ENCODE data around the gene TMEM145. TPM values are rescaled to one million over a fixed set of nuclear protein-coding genes. Genes with fewer than 3 reads are reported as not detected.

The TMEM145 gene
- total RNA-seq, 4 donors from 2014 or later, result 0.87 TPM; not detected in 3

DNA sequence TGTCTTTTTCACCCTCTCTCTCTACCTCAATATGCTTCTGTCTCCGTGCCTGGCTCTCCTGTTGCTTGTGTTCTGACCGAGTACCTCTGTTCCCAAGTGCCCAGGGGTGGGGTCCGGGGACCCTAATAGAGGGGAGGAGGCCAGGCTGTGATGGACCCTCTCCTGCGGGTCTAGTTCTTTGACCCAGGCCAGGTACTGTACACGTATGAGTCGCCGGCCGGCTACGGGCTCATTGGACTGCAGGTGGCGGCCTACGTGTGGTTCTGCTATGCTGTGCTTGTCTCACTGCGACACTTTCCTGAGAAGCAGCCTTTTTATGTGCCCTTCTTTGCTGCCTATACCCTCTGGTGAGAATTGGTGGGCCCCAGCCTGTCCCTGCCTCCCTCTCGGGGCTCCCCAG lies 4.4 kb downstream of the TMEM145 start:
- no peak for DNase-seq
- H3K27ac ChIP-seq, result no peak overlapping the region
- no peaks in the 10 kb centered on the region for H3K36me3 ChIP-seq
- intact Hi-C loops (cut with DNase I; ENCODE audit: low total_unique reads) (no loop called here), in situ Hi-C loops (cut with MboI; ENCODE audit: low sequenced_read_pairs in 4 of 4) (loop anchor here in 1 of 4 donors (25.0 kb wide), 1 partner anchor 180 kb away; the partner anchor contains the start of gene POU2F2)
- no peaks in the 10 kb centered on the region for H3K9me3 ChIP-seq
- no peak for ATAC-seq
- TF ChIP-seq, protein P1, sequence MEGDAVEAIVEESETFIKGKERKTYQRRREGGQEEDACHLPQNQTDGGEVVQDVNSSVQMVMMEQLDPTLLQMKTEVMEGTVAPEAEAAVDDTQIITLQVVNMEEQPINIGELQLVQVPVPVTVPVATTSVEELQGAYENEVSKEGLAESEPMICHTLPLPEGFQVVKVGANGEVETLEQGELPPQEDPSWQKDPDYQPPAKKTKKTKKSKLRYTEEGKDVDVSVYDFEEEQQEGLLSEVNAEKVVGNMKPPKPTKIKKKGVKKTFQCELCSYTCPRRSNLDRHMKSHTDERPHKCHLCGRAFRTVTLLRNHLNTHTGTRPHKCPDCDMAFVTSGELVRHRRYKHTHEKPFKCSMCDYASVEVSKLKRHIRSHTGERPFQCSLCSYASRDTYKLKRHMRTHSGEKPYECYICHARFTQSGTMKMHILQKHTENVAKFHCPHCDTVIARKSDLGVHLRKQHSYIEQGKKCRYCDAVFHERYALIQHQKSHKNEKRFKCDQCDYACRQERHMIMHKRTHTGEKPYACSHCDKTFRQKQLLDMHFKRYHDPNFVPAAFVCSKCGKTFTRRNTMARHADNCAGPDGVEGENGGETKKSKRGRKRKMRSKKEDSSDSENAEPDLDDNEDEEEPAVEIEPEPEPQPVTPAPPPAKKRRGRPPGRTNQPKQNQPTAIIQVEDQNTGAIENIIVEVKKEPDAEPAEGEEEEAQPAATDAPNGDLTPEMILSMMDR (IDR thresholded peaks at IDR 0.05 in 4 of 5, conservative IDR thresholded peaks at IDR 0.05 in 1 of 5), result no peak
- H3K4me3 ChIP-seq, result no peak overlapping the region
- H3K4me1 ChIP-seq, result peaks cover 3 to 7% of the 10 kb centered on the region in 2 donors
- H3K27me3 ChIP-seq, result peaks cover 6 to 10% (median 9%) of the 10 kb centered on the region in 3 donors

DNA sequence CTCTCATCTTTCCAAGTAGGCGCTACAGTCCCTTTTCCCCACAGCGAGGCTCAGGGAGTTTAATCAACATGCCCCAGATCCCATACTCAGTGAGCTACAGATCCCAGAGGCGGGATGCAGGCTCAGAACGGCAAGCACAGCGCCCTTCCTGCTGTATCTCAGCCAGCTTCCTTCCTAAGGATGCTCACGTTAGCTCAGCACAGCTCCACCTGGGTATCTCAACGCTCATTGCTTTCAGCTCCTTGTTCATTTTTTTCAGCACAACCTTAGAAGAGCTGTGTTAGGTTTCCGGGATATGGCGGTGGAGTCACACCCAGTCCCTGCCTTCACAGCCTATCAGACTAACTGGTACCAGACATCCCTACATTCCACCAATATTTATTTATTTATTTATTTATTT lies 9.2 kb downstream of the TMEM145 start:
- Histone ChIP-seq H3K36me3 (no peaks in the 10 kb centered on the region), H3K27ac (no peak overlapping the region), H3K4me3 (no peak overlapping the region), H3K4me1 (peaks cover 18 to 21% of the 10 kb centered on the region in 2 donors), H3K27me3 (peaks cover 14 to 20% (median 18%) of the 10 kb centered on the region in 3 donors), H3K9me3 (no peaks in the 10 kb centered on the region)
- in situ Hi-C loops (cut with MboI; ENCODE audit: low sequenced_read_pairs in 4 of 4) (loop anchor here in 1 of 4 donors (10.0 to 25.0 kb wide), 2 partner anchors 78 to 185 kb away; partner anchors contain the start of genes GSK3A and POU2F2), intact Hi-C loops (cut with DNase I; ENCODE audit: low total_unique reads) (loop anchor here (10.0 kb wide), 1 partner anchor 458 kb away; the partner anchor contains the start of gene RPS19)
- DNase-seq (no peak), ATAC-seq (no peak)
- TF ChIP-seq, protein P1 (IDR thresholded peaks at IDR 0.05 in 4 of 5, conservative IDR thresholded peaks at IDR 0.05 in 1 of 5), result no peak
- no peak for TF ChIP-seq POLR2A (IDR thresholded peaks at IDR 0.05)

DNA sequence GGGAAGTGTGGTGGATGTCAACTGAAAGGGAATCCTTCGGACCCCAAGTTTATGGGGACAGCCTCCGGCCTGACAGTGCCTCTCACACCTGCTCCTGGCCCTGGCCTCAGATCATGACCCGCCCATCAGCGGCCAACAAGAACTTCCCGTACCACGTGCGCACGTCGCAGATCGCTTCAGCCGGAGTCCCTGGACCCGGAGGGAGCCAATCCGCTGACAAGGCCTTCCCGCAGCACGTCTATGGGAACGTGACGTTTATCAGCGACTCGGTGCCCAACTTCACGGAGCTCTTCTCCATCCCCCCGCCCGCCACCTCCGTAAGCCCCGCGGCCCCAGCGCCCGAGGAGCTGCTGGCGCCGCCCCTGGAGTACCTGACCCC lies 10.4 kb downstream of the TMEM145 start:
- intact Hi-C loops (cut with DNase I; ENCODE audit: low total_unique reads) (loop anchor here (10.0 kb wide), 1 partner anchor 459 kb away; the partner anchor contains the start of gene RPS19), in situ Hi-C loops (cut with MboI; ENCODE audit: low sequenced_read_pairs in 4 of 4) (loop anchor here in 1 of 4 donors (10.0 to 25.0 kb wide), 2 partner anchors 79 to 186 kb away; partner anchors contain the start of genes GSK3A and POU2F2)
- H3K36me3 ChIP-seq, result no peaks in the 10 kb centered on the region
- H3K27ac ChIP-seq, result no peak overlapping the region
- peaks cover 26 to 32% of the 10 kb centered on the region in 2 donors for H3K4me1 ChIP-seq
- DNase-seq, result no peak
- TF ChIP-seq, protein P1 (IDR thresholded peaks at IDR 0.05 in 4 of 5, conservative IDR thresholded peaks at IDR 0.05 in 1 of 5), result no peak
- no peak for TF ChIP-seq POLR2A (IDR thresholded peaks at IDR 0.05)
- H3K27me3 ChIP-seq, result peaks cover 14 to 20% (median 18%) of the 10 kb centered on the region in 3 donors
- no peaks in the 10 kb centered on the region for H3K9me3 ChIP-seq
- no peak overlapping the region for H3K4me3 ChIP-seq
- no peak for ATAC-seq

DNA sequence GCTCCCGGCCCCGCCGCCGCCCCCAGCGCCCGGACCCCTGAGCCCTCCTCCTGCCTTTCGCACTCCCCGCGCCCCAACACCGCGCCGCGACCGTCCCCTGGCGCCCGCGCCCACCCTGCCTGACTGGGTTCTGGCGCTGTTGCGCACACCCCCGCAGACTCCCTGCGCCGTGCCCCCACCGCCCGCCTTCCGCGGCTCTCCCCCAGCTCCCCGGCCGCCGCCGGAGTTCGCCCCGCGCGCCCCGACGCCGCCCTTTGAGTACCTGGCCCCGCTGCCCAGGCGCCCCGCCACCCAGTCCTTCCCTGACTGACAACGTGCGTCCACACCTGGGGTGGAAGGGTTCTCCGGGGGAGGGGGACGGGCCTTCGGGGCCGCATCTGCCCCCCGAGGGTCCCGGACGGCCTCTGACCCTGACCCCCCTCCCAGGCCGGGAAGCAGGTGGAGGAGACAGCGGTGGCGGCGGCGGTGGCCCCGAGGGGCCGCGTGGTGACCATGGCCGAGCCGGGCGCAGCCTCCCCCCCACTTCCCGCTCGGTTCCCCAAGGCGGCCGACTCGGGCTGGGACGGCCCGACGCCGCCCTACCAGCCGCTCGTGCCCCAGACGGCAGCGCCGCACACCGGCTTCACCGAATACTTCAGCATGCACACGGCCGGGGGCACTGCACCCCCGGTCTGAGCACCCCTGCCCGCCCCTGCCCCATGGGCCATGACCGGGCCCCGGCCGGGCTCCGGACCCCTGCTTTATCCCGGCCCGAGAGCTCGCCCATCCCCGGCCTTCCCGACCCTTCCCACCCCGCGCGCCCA lies 10.9 kb downstream of the TMEM145 start:
- Histone ChIP-seq H3K36me3 (no peaks in the 10 kb centered on the region), H3K27me3 (peaks cover 14 to 20% (median 18%) of the 10 kb centered on the region in 3 donors), H3K4me1 (peaks cover 26 to 32% of the 10 kb centered on the region in 2 donors), H3K27ac (no peak overlapping the region), H3K9me3 (no peaks in the 10 kb centered on the region), H3K4me3 (peak overlapping the region; percentile 38 to 96 (median 64))
- intact Hi-C loops (cut with DNase I; ENCODE audit: low total_unique reads) (loop anchor here (2.0 to 10.0 kb wide), 2 partner anchors 71 to 459 kb away; partner anchors contain the start of gene RPS19), in situ Hi-C loops (cut with MboI; ENCODE audit: low sequenced_read_pairs in 4 of 4) (loop anchor here in 1 of 4 donors (10.0 to 25.0 kb wide), 2 partner anchors 79 to 187 kb away; partner anchors contain the start of genes GSK3A and POU2F2)
- ATAC-seq (no peak), DNase-seq (no peak)
- TF ChIP-seq, protein P1 (IDR thresholded peaks at IDR 0.05 in 4 of 5, conservative IDR thresholded peaks at IDR 0.05 in 1 of 5), result no peak
- TF ChIP-seq POLR2A (IDR thresholded peaks at IDR 0.05), result no peak
